Islet precursor cell (in vitro differentiated cells): ENCODE measurements around the gene ALDH6A1.

ENCODE experiments used
- DNase-seq: peaks from one replicate; pipeline ENCODE4 v3.0.0-alpha.2; 2018

ALDH6A1 gene

GRCh38 chr14:74048281-74048680 is 36.0 kb downstream of the ALDH6A1 start:
- peak; percentile 75 for DNase-seq

GRCh38 chr14:74045522-74045921 is 38.7 kb downstream of the ALDH6A1 start:
- DNase-seq = no peak

- DNase-seq = no peak
These were observed 42.0 kb downstream of the ALDH6A1 start for GRCh38 chr14:74042296-74042695.

GRCh38 chr14:74038020-74038859 is 46.0 kb downstream of the ALDH6A1 start:
- no peak for DNase-seq

- no peak for DNase-seq
These were observed 48.7 kb downstream of the ALDH6A1 start for GRCh38 chr14:74035556-74035955.

GRCh38 chr14:74034572-74034971 is 49.7 kb downstream of the ALDH6A1 start:
- no peak for DNase-seq

- no peak for DNase-seq
These were observed 55.1 kb downstream of the ALDH6A1 start for GRCh38 chr14:74029136-74029535.

- DNase-seq = no peak
These were observed 61.9 kb downstream of the ALDH6A1 start for GRCh38 chr14:74022346-74022745.

GRCh38 chr14:74019408-74020137 is 64.7 kb downstream of the ALDH6A1 start:
- DNase-seq = no peak

- DNase-seq = peak; percentile 86
These were observed 65.5 kb downstream of the ALDH6A1 start, which contains the start of the genes BBOF1 and ENTPD5 for GRCh38 chr14:74018586-74019407. Gene BBOF1, plus strand, starts transcription at chr14:74019349. Its CDS starts 130 bp downstream, at chr14:74019479. Gene ENTPD5, minus strand, starts transcription at chr14:74019288. Its CDS starts 31,186 bp downstream, at chr14:73988102.

GRCh38 chr14:74018174-74018585 is 66.1 kb downstream of the ALDH6A1 start:
- DNase-seq = no peak

GRCh38 chr14:74015963-74016362 is 68.3 kb downstream of the ALDH6A1 start:
- no peak for DNase-seq

GRCh38 chr14:74015176-74015575 is 69.1 kb downstream of the ALDH6A1 start:
- no peak for DNase-seq

GRCh38 chr14:74014299-74014698 is 70.0 kb downstream of the ALDH6A1 start:
- no peak for DNase-seq

GRCh38 chr14:74008843-74009499 is 75.3 kb downstream of the ALDH6A1 start:
- no peak for DNase-seq
